Activated CD8-positive, alpha-beta memory T cell treated with anti-CD3 and anti-CD28 coated beads for 1 hour (primary cell): ENCODE results near the gene MAGED4.
"Not testable (repeated sequence)": the region's sequence is repeated elsewhere in the genome, so short reads cannot be mapped to it uniquely, and the experiment has no call there.

Source experiments
- DNase-seq, 2 donors: peaks; one replicate each; pipeline ENCODE4 v3.0.0-alpha.2; 2020; ENCODE audit warnings: low read depth in 1 of 2; ENCODE audit errors: extremely low read depth in 1 of 2

The MAGED4 gene, protein sequence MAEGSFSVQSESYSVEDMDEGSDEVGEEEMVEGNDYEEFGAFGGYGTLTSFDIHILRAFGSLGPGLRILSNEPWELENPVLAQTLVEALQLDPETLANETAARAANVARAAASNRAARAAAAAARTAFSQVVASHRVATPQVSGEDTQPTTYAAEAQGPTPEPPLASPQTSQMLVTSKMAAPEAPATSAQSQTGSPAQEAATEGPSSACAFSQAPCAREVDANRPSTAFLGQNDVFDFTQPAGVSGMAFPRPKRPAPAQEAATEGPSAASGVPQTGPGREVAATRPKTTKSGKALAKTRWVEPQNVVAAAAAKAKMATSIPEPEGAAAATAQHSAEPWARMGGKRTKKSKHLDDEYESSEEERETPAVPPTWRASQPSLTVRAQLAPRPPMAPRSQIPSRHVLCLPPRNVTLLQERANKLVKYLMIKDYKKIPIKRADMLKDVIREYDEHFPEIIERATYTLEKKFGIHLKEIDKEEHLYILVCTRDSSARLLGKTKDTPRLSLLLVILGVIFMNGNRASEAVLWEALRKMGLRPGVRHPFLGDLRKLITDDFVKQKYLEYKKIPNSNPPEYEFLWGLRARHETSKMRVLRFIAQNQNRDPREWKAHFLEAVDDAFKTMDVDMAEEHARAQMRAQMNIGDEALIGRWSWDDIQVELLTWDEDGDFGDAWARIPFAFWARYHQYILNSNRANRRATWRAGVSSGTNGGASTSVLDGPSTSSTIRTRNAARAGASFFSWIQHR

DNA sequence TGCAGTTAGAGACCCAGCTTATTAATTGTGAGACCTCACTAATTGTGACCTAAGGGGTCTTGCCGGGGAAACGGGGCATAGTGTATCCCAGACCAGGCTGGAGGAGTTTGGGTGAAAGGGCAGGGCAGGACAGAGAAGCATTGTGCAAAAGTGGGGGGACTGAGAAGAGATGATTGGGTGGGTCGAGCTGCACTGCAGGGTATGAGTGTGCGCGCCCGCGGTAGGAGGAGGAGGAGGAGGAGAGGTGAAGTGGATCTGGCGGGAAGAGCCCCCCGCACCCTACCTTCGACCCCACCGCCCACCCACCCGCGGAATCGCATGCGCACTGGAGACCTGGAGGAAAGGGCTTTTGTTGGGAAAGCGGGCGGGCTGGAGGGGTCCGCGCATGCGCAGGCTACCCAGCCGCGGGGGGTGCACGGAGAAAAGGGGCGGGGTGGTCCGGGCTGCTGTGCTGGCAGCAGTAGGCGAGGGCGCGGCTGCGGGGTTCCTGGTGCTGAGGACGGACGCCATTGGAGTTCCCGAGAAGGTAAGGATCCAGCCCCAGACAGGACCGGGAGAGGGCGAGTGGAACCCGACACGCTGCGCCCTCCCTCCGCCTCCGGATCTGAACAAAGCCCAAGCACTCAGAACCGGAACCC lies at the start of gene MAGED4:
Gene MAGED4 (plus strand): TSS at position 449 of the 638 bp plus-strand sequence. CDS start 1,035 bp downstream, outside the sequence.
- DNase-seq, result not testable (repeated sequence)

DNA sequence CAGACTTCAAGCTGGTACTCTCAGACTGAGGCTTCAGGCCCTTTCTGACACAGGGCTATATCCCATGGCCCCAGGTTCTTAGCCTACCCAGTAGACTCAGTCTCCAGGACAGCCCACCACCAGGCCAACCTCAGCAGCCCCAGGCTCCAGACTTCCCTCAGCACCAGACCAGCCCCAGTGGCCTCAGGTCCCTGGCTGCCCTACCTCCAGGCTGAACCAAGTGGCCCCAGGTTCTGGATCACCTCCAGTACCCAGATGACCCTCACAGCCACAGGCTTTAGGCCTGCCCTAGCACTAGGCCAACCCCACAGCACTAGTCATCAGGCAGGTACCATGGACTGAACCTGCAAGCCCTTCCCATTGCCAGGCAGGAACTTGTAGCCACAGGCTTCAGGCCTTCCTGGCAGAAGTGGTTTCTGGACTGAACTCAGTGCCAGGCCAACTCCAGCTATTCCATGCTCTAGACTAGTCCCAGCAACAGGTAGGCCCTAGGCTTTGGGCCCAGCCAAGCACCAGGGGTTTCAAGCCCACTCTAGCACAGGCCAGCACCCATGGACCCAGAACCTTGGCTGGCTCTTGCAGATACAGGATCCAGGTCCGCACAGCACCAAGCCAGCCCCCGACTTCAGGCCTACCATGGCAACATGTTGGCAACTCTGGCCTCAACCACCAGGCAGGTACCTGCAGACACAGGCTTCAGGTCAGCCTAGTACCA lies 45.7 kb upstream of the MAGED4 start:
- DNase-seq, result no peak

DNA sequence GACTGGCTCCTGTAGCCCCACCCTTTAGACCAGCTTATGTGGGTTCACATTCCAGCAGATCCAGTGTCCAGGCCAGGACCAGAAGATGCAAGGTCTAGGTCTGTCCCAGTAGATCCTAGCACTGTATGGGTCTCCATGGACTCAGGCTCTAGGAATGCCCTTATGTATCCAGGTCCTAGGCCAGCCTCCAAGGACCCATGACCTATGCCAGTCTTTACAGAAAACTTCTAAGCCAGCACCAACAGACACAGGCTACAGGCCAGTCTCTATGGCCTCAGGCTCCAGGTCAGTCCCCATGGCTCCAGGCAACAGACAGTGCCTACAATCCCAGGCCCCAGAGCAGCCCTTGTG lies 45.2 kb upstream of the MAGED4 start:
- DNase-seq, result no peak

DNA sequence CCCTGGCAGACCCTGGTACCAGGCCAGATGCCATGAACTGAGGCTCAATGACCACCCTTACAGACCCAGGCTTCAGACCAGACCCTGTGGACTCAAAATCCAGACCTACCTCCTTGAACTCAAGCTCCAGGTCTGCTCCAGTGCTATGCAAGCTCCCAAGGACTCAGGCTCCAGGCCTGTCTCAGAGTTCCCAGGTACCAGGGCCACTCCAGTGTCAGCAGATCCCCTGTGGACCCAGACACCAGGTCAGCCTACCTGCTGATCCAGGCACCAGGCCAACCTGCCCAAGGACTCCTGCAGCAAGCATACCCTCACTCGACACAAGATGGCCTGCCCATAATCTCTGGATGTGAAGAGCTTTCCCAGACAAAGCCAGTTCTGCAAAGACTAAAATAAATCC lies 44.7 kb upstream of the MAGED4 start:
- no peak for DNase-seq

DNA sequence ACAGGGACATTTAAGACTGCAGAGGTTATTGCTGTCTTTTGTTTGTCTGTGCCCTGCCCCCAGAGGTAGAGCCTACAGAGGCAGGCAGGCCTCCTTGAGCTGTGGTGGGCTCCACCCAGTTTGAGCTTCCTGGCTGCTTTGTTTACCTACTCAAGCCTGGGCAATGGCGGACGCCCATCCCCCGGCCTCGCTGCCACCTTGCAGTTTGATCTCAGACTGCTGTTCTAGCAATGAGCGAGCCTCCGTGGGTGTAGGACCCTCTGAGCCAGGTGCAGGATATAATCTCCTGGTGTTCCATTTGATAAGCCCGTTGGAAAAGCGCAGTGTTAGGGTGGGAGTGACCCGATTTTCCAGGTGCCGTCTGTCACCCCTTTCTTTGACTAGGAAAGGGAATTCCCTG lies 34.0 kb upstream of the MAGED4 start:
- not testable (repeated sequence) for DNase-seq

DNA sequence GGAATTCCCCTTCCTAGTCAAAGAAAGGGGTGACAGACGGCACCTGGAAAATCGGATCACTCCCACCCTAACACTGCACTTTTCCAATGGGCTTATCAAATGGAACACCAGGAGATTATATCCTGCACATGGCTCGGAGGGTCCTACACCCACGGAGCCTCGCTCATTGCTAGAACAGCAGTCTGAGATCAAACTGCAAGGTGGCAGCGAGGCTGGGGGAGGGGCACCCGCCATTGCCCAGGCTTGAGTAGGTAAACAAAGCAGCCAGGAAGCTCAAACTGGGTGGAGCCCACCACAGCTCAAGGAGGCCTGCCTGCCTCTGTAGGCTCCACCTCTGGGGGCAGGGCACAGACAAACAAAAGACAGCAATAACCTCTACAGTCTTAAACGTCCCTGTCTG lies 24.5 kb upstream of the MAGED4 start:
- DNase-seq, result not testable (repeated sequence)

DNA sequence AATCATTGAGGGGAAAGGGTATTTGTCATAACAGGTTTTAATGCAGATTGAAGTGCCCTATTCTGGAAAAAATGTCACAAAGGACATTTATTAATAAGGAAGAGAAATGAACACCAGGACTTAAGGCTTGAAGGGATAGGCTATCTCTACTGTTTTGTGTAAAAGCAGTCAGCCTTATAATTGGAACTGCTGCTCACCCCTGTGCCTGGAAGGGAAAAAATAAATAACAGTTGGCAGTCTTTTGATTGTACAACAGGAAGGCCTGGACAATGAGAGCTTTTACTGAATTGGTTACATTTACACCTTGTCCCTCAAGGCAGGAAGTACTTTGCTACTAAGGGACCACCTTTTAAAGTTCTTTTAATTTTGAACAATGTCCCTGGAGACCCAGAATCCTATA lies 17.8 kb upstream of the MAGED4 start:
- DNase-seq, result no peak

DNA sequence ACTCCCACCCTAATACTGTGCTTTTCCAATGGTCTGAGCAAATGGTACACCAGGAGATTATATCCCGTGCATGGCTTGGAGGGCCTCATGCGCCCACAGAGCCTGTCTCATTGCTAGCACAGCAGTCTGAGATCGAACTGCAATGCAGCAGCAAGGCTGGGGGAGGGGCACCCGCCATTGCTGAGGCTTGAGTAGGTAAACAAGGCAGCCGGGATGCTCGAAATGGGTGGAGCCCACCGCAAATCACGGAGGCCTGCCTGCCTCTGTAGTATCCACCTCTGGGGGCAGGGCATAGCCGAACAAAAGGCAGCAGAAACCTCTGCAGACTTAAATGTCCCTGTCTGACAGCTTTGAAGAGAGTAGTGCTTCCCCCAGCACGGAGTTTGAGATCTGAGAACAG lies 13.6 kb upstream of the MAGED4 start:
- not testable (repeated sequence) for DNase-seq

DNA sequence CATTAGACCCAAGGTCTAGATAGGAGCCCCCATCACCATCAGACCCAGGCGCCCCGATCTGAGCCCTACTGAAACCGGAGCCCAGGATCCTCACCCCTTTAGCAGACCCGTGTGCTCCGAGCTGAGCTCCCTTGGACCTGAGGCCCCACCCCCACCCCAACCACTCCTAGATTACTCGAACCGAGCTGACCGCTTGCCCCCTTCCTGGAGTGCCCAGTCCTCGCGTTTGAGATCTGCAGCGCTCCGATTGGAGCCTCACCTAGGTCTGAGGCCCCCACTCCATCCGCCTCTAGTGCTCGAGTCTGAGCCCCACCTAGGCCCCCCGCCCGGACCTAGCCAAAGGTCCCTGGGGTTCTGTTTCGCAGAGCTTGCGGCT lies 378 bp downstream of the MAGED4 start:
- DNase-seq, result not testable (repeated sequence)

DNA sequence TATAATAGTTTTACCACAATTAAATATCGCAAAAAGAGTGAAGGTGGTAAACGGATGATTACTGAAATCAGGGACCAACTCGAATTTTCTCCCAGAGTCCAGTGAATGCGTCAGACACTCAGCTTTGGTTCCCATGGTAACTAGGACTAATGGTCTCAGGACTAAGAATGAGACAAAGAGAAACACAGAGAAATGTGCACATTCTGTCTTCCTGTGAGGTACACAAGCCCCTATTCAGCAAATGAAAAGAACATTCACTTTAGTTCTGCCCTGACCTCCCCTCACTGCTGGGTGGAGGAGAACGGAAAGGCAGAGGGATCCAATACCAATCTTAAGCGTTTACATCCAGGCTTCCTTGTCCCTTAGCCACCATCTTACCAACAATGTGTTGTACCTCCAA lies 26.7 kb downstream of the MAGED4 start:
- not testable (repeated sequence) for DNase-seq

DNA sequence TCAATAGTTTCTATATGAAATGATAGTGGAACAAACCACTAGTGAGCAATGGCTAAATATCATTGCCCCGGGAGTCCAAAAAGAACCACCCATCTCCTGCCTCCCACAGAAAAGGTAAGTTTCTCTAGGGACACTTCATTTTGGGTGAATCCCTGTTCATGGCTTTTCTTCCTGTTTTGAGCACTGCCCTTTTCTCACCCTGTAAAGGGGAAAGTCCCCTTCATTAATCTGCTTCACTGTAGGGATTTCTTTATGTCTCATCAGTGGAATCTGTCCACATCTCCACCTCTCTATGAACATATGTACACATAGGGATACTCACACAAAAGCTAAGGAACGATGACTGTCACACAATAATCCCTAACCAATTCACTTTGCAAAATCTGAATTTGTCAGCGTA lies 28.6 kb downstream of the MAGED4 start:
- DNase-seq, result no peak

DNA sequence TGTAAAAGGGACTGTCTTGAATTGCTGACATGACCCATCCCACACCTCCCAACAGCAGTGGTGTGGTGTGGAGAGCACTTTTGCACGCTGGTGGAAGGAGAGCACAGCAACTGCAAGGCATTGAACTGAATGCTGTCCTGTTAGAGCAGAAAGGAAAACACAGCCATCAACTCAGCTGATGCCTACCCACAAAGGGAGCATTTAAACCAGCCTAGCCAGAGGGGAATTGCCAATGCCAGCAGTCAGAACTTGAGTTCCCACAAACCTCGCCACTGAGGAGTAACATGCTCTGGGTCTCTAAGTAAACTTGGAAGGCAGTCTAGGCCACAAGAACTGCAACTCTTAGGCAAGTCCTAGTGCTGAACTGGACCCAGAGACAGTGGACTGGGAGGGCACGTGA lies 31.9 kb downstream of the MAGED4 start:
- DNase-seq, result no peak

DNA sequence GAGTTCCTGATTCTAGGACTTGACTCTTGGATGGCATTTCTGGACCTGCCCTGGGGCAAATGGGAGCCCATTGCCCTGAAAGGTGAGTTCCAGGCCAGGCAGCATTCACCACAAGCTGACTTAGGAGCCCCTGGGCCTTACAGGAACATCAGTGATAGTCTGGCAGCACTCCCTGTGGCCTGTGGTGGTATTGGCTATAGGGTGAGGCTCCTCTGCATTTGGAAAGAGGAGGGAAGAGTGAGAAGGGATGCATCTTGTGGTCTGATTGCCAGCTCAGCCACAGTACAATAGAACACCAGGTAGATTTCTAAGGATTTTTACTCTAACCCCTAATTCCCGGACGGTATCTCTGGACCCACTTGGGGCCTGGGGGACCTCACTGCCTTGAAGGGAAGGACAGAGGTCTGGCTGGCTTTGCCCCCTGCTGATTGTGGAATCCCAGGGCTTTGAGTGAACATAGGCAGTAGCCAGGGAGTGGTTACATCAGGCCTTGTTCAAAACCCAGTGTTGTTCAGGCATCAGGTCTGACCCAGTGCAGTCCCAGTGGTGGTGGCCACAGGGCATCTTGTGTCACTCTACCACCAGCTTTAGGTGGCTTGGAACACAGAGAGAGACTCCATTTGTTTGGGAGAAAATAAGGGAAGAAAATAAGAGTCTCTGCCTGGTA lies 32.9 kb downstream of the MAGED4 start:
- DNase-seq, result no peak

DNA sequence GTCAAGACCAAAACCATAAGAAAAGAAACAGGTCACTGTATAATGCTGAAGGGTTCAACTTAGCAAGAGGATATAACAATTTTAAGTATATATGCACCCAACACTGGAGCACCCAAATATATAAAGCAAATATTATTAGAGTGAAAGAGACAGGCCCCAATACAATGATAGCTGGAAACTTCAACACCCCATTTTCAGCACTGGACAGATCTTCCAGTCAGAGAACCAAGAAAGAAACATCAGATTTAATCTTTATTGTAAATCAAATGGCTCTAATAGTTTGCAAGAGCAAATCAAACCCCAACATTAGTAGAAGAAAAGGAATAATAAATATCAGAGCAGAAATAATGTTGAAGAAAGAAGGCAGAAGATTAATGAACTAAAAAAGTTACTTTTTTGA lies 36.2 kb downstream of the MAGED4 start:
- DNase-seq, result no peak
